Naive thymus-derived CD8-positive, alpha-beta T cell (primary cell): ENCODE results near the gene NACC1. TPM values are rescaled to one million over a fixed set of nuclear protein-coding genes. Genes with fewer than 3 reads are reported as not detected.

ENCODE experiments used
- ATAC-seq, 2 donors: fragments of 150-1000 bp; cut with Tn5 transposase in 1 of 2; sonication (Bioruptor Pico), chemical (Tn5 transposase) in 1 of 2; 1 replicate in 1 of 2; 2 replicates in 1 of 2; pipeline ENCODE4 v1.10.0; 2021; ENCODE audit warnings: mild to moderate bottlenecking in 2 of 2, moderate library complexity in 2 of 2
- POLR2A ChIA-PET: fragments of 350-600 bp; sonication (Branson Sonifier 250); formaldehyde crosslinking; loops from one replicate; lab custom pipeline; 2021; ENCODE audit warnings: antibody characterized with exemption; lab: Charles Lee
- DNase-seq, 10 donors: peaks; one replicate each; pipeline versions ENCODE4 v3.0.0 to v3.0.0-alpha.2; 2020 to 2022
- H3K27ac Mint-ChIP-seq, 10 donors: one replicate each; pipeline ENCODE4 v1.8.0; 2020 to 2022; ENCODE audit warnings: mild to moderate bottlenecking in 10 of 10, mixed read lengths in 10 of 10, moderate library complexity in 4 of 10, inconsistent platforms in 1 of 10
- H3K27me3 Mint-ChIP-seq, 5 donors: one replicate each; pipeline ENCODE4 v1.8.0; 2021 to 2022; ENCODE audit warnings: mixed read lengths in 5 of 5
- H3K36me3 Mint-ChIP-seq, 3 donors: one replicate each; pipeline ENCODE4 v1.8.0; 2020 to 2022; ENCODE audit warnings: mixed read lengths in 3 of 3, mild to moderate bottlenecking in 2 of 3, inconsistent platforms in 1 of 3
- H3K4me1 Mint-ChIP-seq, 4 donors: one replicate each; pipeline ENCODE4 v1.8.0; 2021 to 2022; ENCODE audit warnings: mixed read lengths in 4 of 4
- H3K4me3 Mint-ChIP-seq, 10 donors: one replicate each; pipeline ENCODE4 v1.8.0; 2020 to 2022; ENCODE audit warnings: mild to moderate bottlenecking in 10 of 10, mixed read lengths in 10 of 10, moderate library complexity in 6 of 10, inconsistent platforms in 1 of 10
- H3K9me3 Mint-ChIP-seq, 9 donors: one replicate each; pipeline ENCODE4 v1.8.0; 2020 to 2022; ENCODE audit warnings: mixed read lengths in 9 of 9, mild to moderate bottlenecking in 3 of 9, inconsistent platforms in 1 of 9, moderate library complexity in 1 of 9
- polyA plus RNA-seq, 3 donors: library from polyadenylated mRNA; unstranded; fragments of 300-500 nt; fragmentation: Illumina TruSeq; gene quantifications; one replicate each; pipeline ENCODE4 v1.2.3, GENCODE V29; 2021
- total RNA-seq, 8 experiments: library from RNA in 2 of 8; stranded (reverse) in 2 of 8; gene quantifications; one replicate each; pipeline ENCODE4 v1.2.3 and lab custom pipeline; 2021 to 2026

The NACC1 gene
- total and polyA plus RNA-seq, 5 experiments from 2014 or later, result 1.4 to 25.7 (median 3.4) TPM

GRCh38 chr19:13078897-13079541 is 39.0 kb upstream of the NACC1 start:
- no peaks in the 10 kb centered on the region for H3K27me3 Mint-ChIP-seq
- POLR2A ChIA-PET, result interaction anchor here (0.6 kb wide), 1 partner anchor 716 kb away, joined by 3 read pairs; no protein-coding TSS in a partner anchor
- H3K4me1 Mint-ChIP-seq, result peaks cover 0 to 11% (median 4%) of the 10 kb centered on the region in 4 donors
- DNase-seq, result no peak
- H3K36me3 Mint-ChIP-seq, result peaks cover 0 to 2% (median 1%) of the 10 kb centered on the region in 3 donors
- peak overlapping the region in 3 of 10 donors; percentile 43 to 63 (median 60) for H3K27ac Mint-ChIP-seq
- no peak overlapping the region for H3K4me3 Mint-ChIP-seq
- no peaks in the 10 kb centered on the region for H3K9me3 Mint-ChIP-seq
- no peak for ATAC-seq

- Mint-ChIP-seq H3K27ac (peak overlapping the region in 2 of 10 donors; percentile 43 to 63), H3K27me3 (no peaks in the 10 kb centered on the region), H3K4me1 (peaks cover 0 to 11% (median 5%) of the 10 kb centered on the region in 4 donors), H3K36me3 (peaks cover 0 to 2% (median 1%) of the 10 kb centered on the region in 3 donors), H3K9me3 (no peaks in the 10 kb centered on the region), H3K4me3 (no peak overlapping the region)
- POLR2A ChIA-PET, result interaction anchor here (0.6 kb wide), 1 partner anchor 716 kb away, joined by 3 read pairs; no protein-coding TSS in a partner anchor
- ATAC-seq (peak in 1 of 2 donors; percentile 32), DNase-seq (no peak)
Measured at GRCh38 chr19:13079542-13079986, 38.5 kb upstream of the NACC1 start.

GRCh38 chr19:13082192-13083007 is 35.7 kb upstream of the NACC1 start:
- no peaks in the 10 kb centered on the region for H3K9me3 Mint-ChIP-seq
- POLR2A ChIA-PET, result interaction anchor here (0.5 kb wide), 1 partner anchor 109 kb away, joined by 5 read pairs; no protein-coding TSS in a partner anchor
- H3K4me1 Mint-ChIP-seq, result peaks cover 0 to 11% (median 6%) of the 10 kb centered on the region in 4 donors
- peak overlapping the region in 1 of 10 donors; percentile 53 for H3K27ac Mint-ChIP-seq
- no peak for DNase-seq
- no peak for ATAC-seq
- peaks cover 0 to 2% (median 1%) of the 10 kb centered on the region in 3 donors for H3K36me3 Mint-ChIP-seq
- no peaks in the 10 kb centered on the region for H3K27me3 Mint-ChIP-seq
- H3K4me3 Mint-ChIP-seq, result no peak overlapping the region

GRCh38 chr19:13083008-13083404 is 35.1 kb upstream of the NACC1 start:
- Mint-ChIP-seq H3K9me3 (no peaks in the 10 kb centered on the region), H3K4me3 (no peak overlapping the region), H3K27ac (peak overlapping the region in 1 of 10 donors; percentile 53), H3K36me3 (peaks cover 0 to 2% (median 1%) of the 10 kb centered on the region in 3 donors), H3K27me3 (no peaks in the 10 kb centered on the region), H3K4me1 (peaks cover 0 to 11% (median 6%) of the 10 kb centered on the region in 4 donors)
- ATAC-seq (no peak), DNase-seq (no peak)
- POLR2A ChIA-PET, result no interaction called here

- peaks cover 0 to 1% (median 0%) of the 10 kb centered on the region in 3 donors for H3K36me3 Mint-ChIP-seq
- H3K4me3 Mint-ChIP-seq, result no peak overlapping the region
- no peaks in the 10 kb centered on the region for H3K9me3 Mint-ChIP-seq
- peaks cover 0 to 11% (median 6%) of the 10 kb centered on the region in 4 donors for H3K4me1 Mint-ChIP-seq
- H3K27ac Mint-ChIP-seq, result no peak overlapping the region
- no peak for ATAC-seq
- POLR2A ChIA-PET, result no interaction called here
- DNase-seq, result no peak
- H3K27me3 Mint-ChIP-seq, result no peaks in the 10 kb centered on the region
Measured at GRCh38 chr19:13083627-13084026, 34.4 kb upstream of the NACC1 start.

- no peak overlapping the region for H3K4me3 Mint-ChIP-seq
- H3K9me3 Mint-ChIP-seq, result no peaks in the 10 kb centered on the region
- DNase-seq, result no peak
- peaks cover 0 to 6% (median 0%) of the 10 kb centered on the region in 4 donors for H3K4me1 Mint-ChIP-seq
- ATAC-seq, result no peak
- H3K27ac Mint-ChIP-seq, result peak overlapping the region in 1 of 10 donors; percentile 9
- POLR2A ChIA-PET, result no interaction called here
- no peaks in the 10 kb centered on the region for H3K27me3 Mint-ChIP-seq
- H3K36me3 Mint-ChIP-seq, result peaks cover 0 to 1% (median 0%) of the 10 kb centered on the region in 3 donors
Measured at GRCh38 chr19:13085666-13086065, 32.4 kb upstream of the NACC1 start.

- POLR2A ChIA-PET, result no interaction called here
- H3K4me3 Mint-ChIP-seq, result no peak overlapping the region
- H3K9me3 Mint-ChIP-seq, result no peaks in the 10 kb centered on the region
- H3K4me1 Mint-ChIP-seq, result peaks cover 0 to 6% (median 0%) of the 10 kb centered on the region in 4 donors
- no peak for ATAC-seq
- H3K27ac Mint-ChIP-seq, result peak overlapping the region in 1 of 10 donors; percentile 34
- no peak for DNase-seq
- peaks cover 0 to 1% (median 0%) of the 10 kb centered on the region in 3 donors for H3K36me3 Mint-ChIP-seq
- no peaks in the 10 kb centered on the region for H3K27me3 Mint-ChIP-seq
Measured at GRCh38 chr19:13086341-13086740, 31.7 kb upstream of the NACC1 start.

GRCh38 chr19:13087295-13087694 is 30.8 kb upstream of the NACC1 start:
- Mint-ChIP-seq H3K36me3 (no peaks in the 10 kb centered on the region), H3K9me3 (no peaks in the 10 kb centered on the region), H3K4me3 (no peak overlapping the region), H3K4me1 (peaks cover 0 to 6% (median 0%) of the 10 kb centered on the region in 4 donors), H3K27me3 (no peaks in the 10 kb centered on the region), H3K27ac (no peak overlapping the region)
- POLR2A ChIA-PET, result no interaction called here
- no peak for ATAC-seq
- DNase-seq, result no peak

- Mint-ChIP-seq H3K4me1 (peaks cover 0 to 6% (median 0%) of the 10 kb centered on the region in 4 donors), H3K27me3 (no peaks in the 10 kb centered on the region), H3K9me3 (no peaks in the 10 kb centered on the region), H3K4me3 (no peak overlapping the region), H3K27ac (peak overlapping the region in 1 of 10 donors; percentile 81), H3K36me3 (no peaks in the 10 kb centered on the region)
- ATAC-seq (no peak), DNase-seq (no peak)
- POLR2A ChIA-PET, result no interaction called here
Measured at GRCh38 chr19:13087795-13088537, 30.1 kb upstream of the NACC1 start.

GRCh38 chr19:13089139-13089856 is 28.8 kb upstream of the NACC1 start:
- POLR2A ChIA-PET, result no interaction called here
- DNase-seq, result peak in 1 of 10 donors; percentile 19
- no peaks in the 10 kb centered on the region for H3K27me3 Mint-ChIP-seq
- no peaks in the 10 kb centered on the region for H3K36me3 Mint-ChIP-seq
- peak; percentile 45 to 68 for ATAC-seq
- H3K4me3 Mint-ChIP-seq, result no peak overlapping the region
- peaks cover 0 to 6% (median 3%) of the 10 kb centered on the region in 4 donors for H3K4me1 Mint-ChIP-seq
- no peak overlapping the region for H3K27ac Mint-ChIP-seq
- no peaks in the 10 kb centered on the region for H3K9me3 Mint-ChIP-seq

- Mint-ChIP-seq H3K36me3 (no peaks in the 10 kb centered on the region), H3K27me3 (peaks cover 0 to 3% (median 0%) of the 10 kb centered on the region in 5 donors), H3K9me3 (no peaks in the 10 kb centered on the region), H3K27ac (no peak overlapping the region), H3K4me3 (no peak overlapping the region), H3K4me1 (peaks cover 6 to 7% (median 7%) of the 10 kb centered on the region in 4 donors)
- ATAC-seq (no peak), DNase-seq (no peak)
- POLR2A ChIA-PET, result no interaction called here
Measured at GRCh38 chr19:13089857-13090507, 28.1 kb upstream of the NACC1 start.
